ENCODE measurements around the gene TYMP.

DNA sequence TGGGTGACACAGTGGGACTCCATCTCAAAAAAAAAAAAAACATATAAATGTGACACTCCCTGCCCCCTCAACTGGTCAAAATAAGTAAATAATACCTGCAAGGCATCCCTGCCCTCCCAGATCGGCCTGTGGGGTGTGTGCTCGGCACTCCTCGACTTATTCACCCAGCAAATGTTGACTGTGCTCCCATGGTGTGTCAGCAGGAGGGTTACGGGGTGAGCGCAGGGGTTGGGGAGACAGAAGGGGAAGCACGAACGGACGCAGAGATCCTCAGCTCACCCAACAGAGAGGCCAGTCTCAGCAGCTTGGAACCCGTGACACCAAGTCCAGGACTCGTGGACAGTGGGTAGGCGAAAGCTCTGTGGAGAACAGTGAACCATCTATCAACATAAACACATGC, 50.1 kb downstream of the TYMP start:
- TF ChIP-seq, protein P1, sequence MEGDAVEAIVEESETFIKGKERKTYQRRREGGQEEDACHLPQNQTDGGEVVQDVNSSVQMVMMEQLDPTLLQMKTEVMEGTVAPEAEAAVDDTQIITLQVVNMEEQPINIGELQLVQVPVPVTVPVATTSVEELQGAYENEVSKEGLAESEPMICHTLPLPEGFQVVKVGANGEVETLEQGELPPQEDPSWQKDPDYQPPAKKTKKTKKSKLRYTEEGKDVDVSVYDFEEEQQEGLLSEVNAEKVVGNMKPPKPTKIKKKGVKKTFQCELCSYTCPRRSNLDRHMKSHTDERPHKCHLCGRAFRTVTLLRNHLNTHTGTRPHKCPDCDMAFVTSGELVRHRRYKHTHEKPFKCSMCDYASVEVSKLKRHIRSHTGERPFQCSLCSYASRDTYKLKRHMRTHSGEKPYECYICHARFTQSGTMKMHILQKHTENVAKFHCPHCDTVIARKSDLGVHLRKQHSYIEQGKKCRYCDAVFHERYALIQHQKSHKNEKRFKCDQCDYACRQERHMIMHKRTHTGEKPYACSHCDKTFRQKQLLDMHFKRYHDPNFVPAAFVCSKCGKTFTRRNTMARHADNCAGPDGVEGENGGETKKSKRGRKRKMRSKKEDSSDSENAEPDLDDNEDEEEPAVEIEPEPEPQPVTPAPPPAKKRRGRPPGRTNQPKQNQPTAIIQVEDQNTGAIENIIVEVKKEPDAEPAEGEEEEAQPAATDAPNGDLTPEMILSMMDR (conservative IDR thresholded peaks at IDR 0.05 in 1 of 2, IDR thresholded peaks at IDR 0.05 in 1 of 2; ENCODE audit: low read depth in 1 of 2, low read length in 2 of 2) = no peak
- TF ChIP-seq EZH2 (IDR thresholded peaks at IDR 0.05; ENCODE audit: low read length, missing control alignments) = no peak

Data from fibroblast of lung (primary cell).